Muscle layer of colon (tissue), 2 donors: ENCODE data around the gene MYBPC3.
"Not testable (repeated sequence)": the region's sequence is repeated elsewhere in the genome, so short reads cannot be mapped to it uniquely, and the experiment has no call there.

Experiments used
- H3K27ac ChIP-seq: one replicate; pipeline ENCODE4 v1.7.0; 2013; ENCODE audit warnings: low read depth, mild to moderate bottlenecking, low read length, moderate library complexity
- H3K27me3 ChIP-seq, 2 donors: one replicate each; pipeline ENCODE4 v1.7.0; 2013; ENCODE audit warnings: low read length in 2 of 2, mild to moderate bottlenecking in 2 of 2; ENCODE audit not compliant: insufficient read depth in 2 of 2, control insufficient read depth in 1 of 2
- H3K36me3 ChIP-seq: one replicate; pipeline ENCODE4 v1.7.0; 2013; ENCODE audit warnings: mild to moderate bottlenecking, low read length; ENCODE audit not compliant: insufficient read depth
- H3K4me1 ChIP-seq: one replicate; pipeline ENCODE4 v1.7.0; 2013; ENCODE audit warnings: mild to moderate bottlenecking, low read length; ENCODE audit not compliant: insufficient read depth
- H3K4me3 ChIP-seq, 2 donors: one replicate each; pipeline ENCODE4 v1.7.0; 2013; ENCODE audit warnings: low read length in 2 of 2, low read depth in 1 of 2, mild to moderate bottlenecking in 1 of 2, moderate library complexity in 1 of 2
- H3K9ac ChIP-seq: one replicate; pipeline ENCODE4 v1.7.0; 2013; ENCODE audit warnings: low read length
- H3K9me3 ChIP-seq: one replicate; pipeline ENCODE4 v1.7.0; 2013; ENCODE audit warnings: mild to moderate bottlenecking, low read length
- donor health status: abdominal sarcoma.
- donor health status: Adenocarcinoma of cecum.

MYBPC3 gene

GRCh38 chr11:47324520-47324919, 28.0 kb downstream of the MYBPC3 start:
- Histone ChIP-seq H3K9ac (no peak overlapping the region), H3K36me3 (peaks cover 9% of the 10 kb centered on the region), H3K9me3 (no peaks in the 10 kb centered on the region), H3K27ac (no peak overlapping the region), H3K4me1 (no peaks in the 10 kb centered on the region), H3K27me3 (no peaks in the 10 kb centered on the region), H3K4me3 (no peak overlapping the region)

GRCh38 chr11:47318166-47318565, 34.3 kb downstream of the MYBPC3 start:
- no peaks in the 10 kb centered on the region for H3K27me3 ChIP-seq
- H3K9ac ChIP-seq, result no peak overlapping the region
- no peak overlapping the region for H3K4me3 ChIP-seq
- no peak overlapping the region for H3K27ac ChIP-seq
- H3K9me3 ChIP-seq, result no peaks in the 10 kb centered on the region
- H3K4me1 ChIP-seq, result no peaks in the 10 kb centered on the region
- peaks cover 20% of the 10 kb centered on the region for H3K36me3 ChIP-seq

- H3K9ac ChIP-seq, result no peak overlapping the region
- H3K4me3 ChIP-seq, result no peak overlapping the region
- no peaks in the 10 kb centered on the region for H3K4me1 ChIP-seq
- H3K27me3 ChIP-seq, result no peaks in the 10 kb centered on the region
- no peaks in the 10 kb centered on the region for H3K9me3 ChIP-seq
- peaks cover 20% of the 10 kb centered on the region for H3K36me3 ChIP-seq
- no peak overlapping the region for H3K27ac ChIP-seq
Measured at GRCh38 chr11:47317064-47317828, 35.3 kb downstream of the MYBPC3 start.

GRCh38 chr11:47316501-47316900, 36.0 kb downstream of the MYBPC3 start:
- not testable (repeated sequence) for H3K9me3 ChIP-seq, H3K4me3 ChIP-seq, H3K27ac ChIP-seq, H3K27me3 ChIP-seq, H3K9ac ChIP-seq, H3K4me1 ChIP-seq
- H3K36me3 ChIP-seq, result peaks cover 21% of the 10 kb centered on the region

GRCh38 chr11:47314992-47315391, 37.5 kb downstream of the MYBPC3 start:
- no peak overlapping the region for H3K27ac ChIP-seq
- no peaks in the 10 kb centered on the region for H3K9me3 ChIP-seq
- H3K27me3 ChIP-seq, result no peaks in the 10 kb centered on the region
- H3K4me1 ChIP-seq, result no peaks in the 10 kb centered on the region
- peaks cover 27% of the 10 kb centered on the region for H3K36me3 ChIP-seq
- H3K4me3 ChIP-seq, result no peak overlapping the region
- no peak overlapping the region for H3K9ac ChIP-seq

GRCh38 chr11:47308050-47308823, 44.3 kb downstream of the MYBPC3 start:
- Histone ChIP-seq H3K9ac (no peak overlapping the region), H3K4me3 (no peak overlapping the region), H3K4me1 (no peaks in the 10 kb centered on the region), H3K27ac (no peak overlapping the region), H3K27me3 (no peaks in the 10 kb centered on the region), H3K36me3 (peaks cover 68% of the 10 kb centered on the region), H3K9me3 (no peaks in the 10 kb centered on the region)

- Histone ChIP-seq H3K4me1 (no peaks in the 10 kb centered on the region), H3K36me3 (peaks cover 67% of the 10 kb centered on the region), H3K9ac (no peak overlapping the region), H3K27ac (no peak overlapping the region), H3K27me3 (no peaks in the 10 kb centered on the region), H3K4me3 (no peak overlapping the region), H3K9me3 (no peaks in the 10 kb centered on the region)
Measured at GRCh38 chr11:47306484-47306844, 46.0 kb downstream of the MYBPC3 start.

GRCh38 chr11:47305734-47306483, 46.6 kb downstream of the MYBPC3 start:
- no peaks in the 10 kb centered on the region for H3K27me3 ChIP-seq
- H3K4me3 ChIP-seq, result no peak overlapping the region
- H3K27ac ChIP-seq, result no peak overlapping the region
- no peak overlapping the region for H3K9ac ChIP-seq
- H3K4me1 ChIP-seq, result no peaks in the 10 kb centered on the region
- peaks cover 61% of the 10 kb centered on the region for H3K36me3 ChIP-seq
- no peaks in the 10 kb centered on the region for H3K9me3 ChIP-seq

- Histone ChIP-seq H3K4me3 (no peak overlapping the region), H3K4me1 (no peaks in the 10 kb centered on the region), H3K27ac (no peak overlapping the region), H3K27me3 (no peaks in the 10 kb centered on the region), H3K9ac (no peak overlapping the region), H3K36me3 (peaks cover 60% of the 10 kb centered on the region), H3K9me3 (no peaks in the 10 kb centered on the region)
Measured at GRCh38 chr11:47302853-47303252, 49.6 kb downstream of the MYBPC3 start.

GRCh38 chr11:47299078-47299477, 53.4 kb downstream of the MYBPC3 start:
- peaks cover 48% of the 10 kb centered on the region for H3K36me3 ChIP-seq
- no peaks in the 10 kb centered on the region for H3K27me3 ChIP-seq
- no peak overlapping the region for H3K9ac ChIP-seq
- no peak overlapping the region for H3K4me3 ChIP-seq
- H3K9me3 ChIP-seq, result no peaks in the 10 kb centered on the region
- H3K4me1 ChIP-seq, result no peaks in the 10 kb centered on the region
- H3K27ac ChIP-seq, result no peak overlapping the region

- no peaks in the 10 kb centered on the region for H3K9me3 ChIP-seq
- peaks cover 7% of the 10 kb centered on the region for H3K4me1 ChIP-seq
- H3K36me3 ChIP-seq, result peaks cover 67% of the 10 kb centered on the region
- H3K4me3 ChIP-seq, result no peak overlapping the region
- no peaks in the 10 kb centered on the region for H3K27me3 ChIP-seq
- H3K27ac ChIP-seq, result no peak overlapping the region
- no peak overlapping the region for H3K9ac ChIP-seq
Measured at GRCh38 chr11:47296045-47296444, 56.5 kb downstream of the MYBPC3 start.
